ENCODE measurements around the gene RPP30. TPM values are rescaled to one million over a fixed set of nuclear protein-coding genes. Genes with fewer than 3 reads are reported as not detected.

The RPP30 gene
- total and polyA plus RNA-seq, 2 of the 13 experiments (the other 11 are each of a cell fraction or from before 2014, with no cell fraction given): 27.1 to 65.0 TPM

GRCh38 chr10:90871279-90871765, 452 bp upstream of the RPP30 start (continued):
- TF ChIP-seq RNF219 (CRISPR knock-in tag; IDR thresholded peaks at IDR 0.05): peak; percentile 39; the same call in 1 of the 2 replicates
- no peak for TF ChIP-seq KAT7 (CRISPR knock-in tag; IDR thresholded peaks at IDR 0.05; ENCODE audit: borderline replicate concordance)
- no peak for TF ChIP-seq SMYD3 (CRISPR knock-in tag; IDR thresholded peaks at IDR 0.05)
- TF ChIP-seq ZKSCAN8 (CRISPR knock-in tag; IDR thresholded peaks at IDR 0.05; ENCODE audit: borderline replicate concordance): peak; percentile 14
- TF ChIP-seq ATF1 (CRISPR knock-in tag; IDR thresholded peaks at IDR 0.05): 0 out of 2 replicates have a peak, but pooled peaks have one; percentile 42
- TF ChIP-seq ZNF432 (CRISPR knock-in tag; IDR thresholded peaks at IDR 0.05; ENCODE audit: borderline replicate concordance): no peak
- peak; percentile 73 for TF ChIP-seq CTCF (CRISPR knock-in tag; IDR thresholded peaks at IDR 0.05)
- TF ChIP-seq CCAR2 (optimal IDR thresholded peaks at IDR 0.05; ENCODE audit: low read depth, low read length): no peak
- TF ChIP-seq SP140L (CRISPR knock-in tag; IDR thresholded peaks at IDR 0.05; ENCODE audit: borderline replicate concordance): peak; percentile 69; the same call in 1 of the 2 replicates
- no peak for TF ChIP-seq EHMT2 (IDR thresholded peaks at IDR 0.05; ENCODE audit: borderline replicate concordance, low read depth, low read length)
- no peak for TF ChIP-seq ATF4 (CRISPR knock-in tag; IDR thresholded peaks at IDR 0.05)
- peak; percentile 86 for TF ChIP-seq PRDM15 (CRISPR knock-in tag; IDR thresholded peaks at IDR 0.05)
- TF ChIP-seq PRPF4 (IDR thresholded peaks at IDR 0.05; ENCODE audit: low read depth, low read length, poor library complexity, severe bottlenecking): no peak
- TF ChIP-seq FOXA1 (IDR thresholded peaks at IDR 0.05): no peak
- 0 out of 2 replicates have a peak, but pooled peaks have one; percentile 32 for TF ChIP-seq FOXA1 (CRISPR knock-in tag; IDR thresholded peaks at IDR 0.05)
- no peak for TF ChIP-seq ZNF547 (CRISPR knock-in tag; IDR thresholded peaks at IDR 0.05)
- peak; percentile 11; the same call in 1 of the 2 replicates for TF ChIP-seq SALL2 (CRISPR knock-in tag; IDR thresholded peaks at IDR 0.05)
- no peak for TF ChIP-seq ZNF510 (CRISPR knock-in tag; IDR thresholded peaks at IDR 0.05; ENCODE audit: low read depth)
- no peak for TF ChIP-seq MNT (IDR thresholded peaks at IDR 0.05)
- TF ChIP-seq ZNF326 (CRISPR knock-in tag; IDR thresholded peaks at IDR 0.05; ENCODE audit: borderline replicate concordance): no peak

Data from HepG2 (cell line).